Measurements from ENCODE around the gene SEPTIN10.
A peak's percentile ranks its signal among the peaks of the same experiment; 100 is the strongest.

SEPTIN10 gene

DNA sequence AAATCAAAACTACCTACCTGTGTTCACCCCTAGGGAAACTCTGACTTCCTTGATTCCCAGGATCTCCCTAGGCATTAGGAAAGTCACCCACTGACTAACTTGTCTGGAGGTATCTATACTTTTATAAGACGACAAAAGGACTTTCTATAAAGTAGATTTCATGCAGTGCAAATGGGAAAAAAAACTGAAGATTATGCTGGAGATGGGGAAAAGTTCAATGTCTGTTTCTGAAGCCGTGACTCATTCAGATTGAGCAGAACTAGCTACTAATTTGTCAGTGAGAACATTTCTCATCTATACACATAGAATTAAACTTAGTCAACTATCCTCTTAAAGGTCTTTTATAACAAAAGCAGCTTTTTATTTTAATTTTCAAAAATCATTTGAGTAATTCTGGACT, 6.0 kb downstream of the SEPTIN10 start (continued):
- TF ChIP-seq POU6F1 (CRISPR knock-in tag; IDR thresholded peaks at IDR 0.05; ENCODE audit: borderline replicate concordance, low read depth) (no peak), OSR1 (CRISPR knock-in tag; IDR thresholded peaks at IDR 0.05) (no peak)
- TF ChIP-seq, protein P1, sequence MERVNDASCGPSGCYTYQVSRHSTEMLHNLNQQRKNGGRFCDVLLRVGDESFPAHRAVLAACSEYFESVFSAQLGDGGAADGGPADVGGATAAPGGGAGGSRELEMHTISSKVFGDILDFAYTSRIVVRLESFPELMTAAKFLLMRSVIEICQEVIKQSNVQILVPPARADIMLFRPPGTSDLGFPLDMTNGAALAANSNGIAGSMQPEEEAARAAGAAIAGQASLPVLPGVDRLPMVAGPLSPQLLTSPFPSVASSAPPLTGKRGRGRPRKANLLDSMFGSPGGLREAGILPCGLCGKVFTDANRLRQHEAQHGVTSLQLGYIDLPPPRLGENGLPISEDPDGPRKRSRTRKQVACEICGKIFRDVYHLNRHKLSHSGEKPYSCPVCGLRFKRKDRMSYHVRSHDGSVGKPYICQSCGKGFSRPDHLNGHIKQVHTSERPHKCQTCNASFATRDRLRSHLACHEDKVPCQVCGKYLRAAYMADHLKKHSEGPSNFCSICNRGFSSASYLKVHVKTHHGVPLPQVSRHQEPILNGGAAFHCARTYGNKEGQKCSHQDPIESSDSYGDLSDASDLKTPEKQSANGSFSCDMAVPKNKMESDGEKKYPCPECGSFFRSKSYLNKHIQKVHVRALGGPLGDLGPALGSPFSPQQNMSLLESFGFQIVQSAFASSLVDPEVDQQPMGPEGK (CRISPR knock-in tag; IDR thresholded peaks at IDR 0.05; ENCODE audit: borderline replicate concordance) = no peak

DNA sequence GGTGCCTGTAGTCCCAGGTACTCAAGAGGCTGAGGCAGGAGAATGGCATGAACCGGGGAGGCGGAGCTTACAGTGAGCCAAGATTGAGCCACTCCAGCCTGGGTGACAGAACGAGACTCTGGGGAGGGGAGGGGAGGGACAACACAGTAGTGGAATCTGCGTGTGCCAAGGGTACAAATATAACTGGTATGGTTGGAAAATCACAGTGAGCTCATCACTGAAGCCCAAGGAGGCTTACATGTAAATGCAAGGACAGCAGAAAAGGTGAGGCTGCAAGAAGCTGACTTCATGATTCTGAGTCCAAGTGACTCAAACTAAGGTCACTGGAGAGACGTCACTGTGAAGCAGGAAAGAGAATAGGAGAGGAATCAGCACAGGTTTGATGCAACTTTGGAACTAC, 9.2 kb downstream of the SEPTIN10 start:
- TF ChIP-seq ESRRG (CRISPR knock-in tag; IDR thresholded peaks at IDR 0.05) (no peak), ZC3H10 (CRISPR knock-in tag; IDR thresholded peaks at IDR 0.05) (no peak), ZNF70 (CRISPR knock-in tag; IDR thresholded peaks at IDR 0.05) (no peak), ZNF8 (CRISPR knock-in tag; IDR thresholded peaks at IDR 0.05) (no peak), ZNF565 (CRISPR knock-in tag; conservative IDR thresholded peaks at IDR 0.05; ENCODE audit: low read depth) (no peak), BACH2 (CRISPR knock-in tag; IDR thresholded peaks at IDR 0.05; ENCODE audit: borderline replicate concordance) (no peak), ZFP3 (CRISPR knock-in tag; IDR thresholded peaks at IDR 0.05) (no peak), GLIS3 (CRISPR knock-in tag; IDR thresholded peaks at IDR 0.05) (no peak)
- TF ChIP-seq, protein P2, sequence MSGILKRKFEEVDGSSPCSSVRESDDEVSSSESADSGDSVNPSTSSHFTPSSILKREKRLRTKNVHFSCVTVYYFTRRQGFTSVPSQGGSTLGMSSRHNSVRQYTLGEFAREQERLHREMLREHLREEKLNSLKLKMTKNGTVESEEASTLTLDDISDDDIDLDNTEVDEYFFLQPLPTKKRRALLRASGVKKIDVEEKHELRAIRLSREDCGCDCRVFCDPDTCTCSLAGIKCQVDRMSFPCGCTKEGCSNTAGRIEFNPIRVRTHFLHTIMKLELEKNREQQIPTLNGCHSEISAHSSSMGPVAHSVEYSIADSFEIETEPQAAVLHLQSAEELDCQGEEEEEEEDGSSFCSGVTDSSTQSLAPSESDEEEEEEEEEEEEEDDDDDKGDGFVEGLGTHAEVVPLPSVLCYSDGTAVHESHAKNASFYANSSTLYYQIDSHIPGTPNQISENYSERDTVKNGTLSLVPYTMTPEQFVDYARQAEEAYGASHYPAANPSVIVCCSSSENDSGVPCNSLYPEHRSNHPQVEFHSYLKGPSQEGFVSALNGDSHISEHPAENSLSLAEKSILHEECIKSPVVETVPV (CRISPR knock-in tag; IDR thresholded peaks at IDR 0.05) = no peak
- ATAC-seq = peak; percentile 12; the same call in 1 of the 3 replicates

DNA sequence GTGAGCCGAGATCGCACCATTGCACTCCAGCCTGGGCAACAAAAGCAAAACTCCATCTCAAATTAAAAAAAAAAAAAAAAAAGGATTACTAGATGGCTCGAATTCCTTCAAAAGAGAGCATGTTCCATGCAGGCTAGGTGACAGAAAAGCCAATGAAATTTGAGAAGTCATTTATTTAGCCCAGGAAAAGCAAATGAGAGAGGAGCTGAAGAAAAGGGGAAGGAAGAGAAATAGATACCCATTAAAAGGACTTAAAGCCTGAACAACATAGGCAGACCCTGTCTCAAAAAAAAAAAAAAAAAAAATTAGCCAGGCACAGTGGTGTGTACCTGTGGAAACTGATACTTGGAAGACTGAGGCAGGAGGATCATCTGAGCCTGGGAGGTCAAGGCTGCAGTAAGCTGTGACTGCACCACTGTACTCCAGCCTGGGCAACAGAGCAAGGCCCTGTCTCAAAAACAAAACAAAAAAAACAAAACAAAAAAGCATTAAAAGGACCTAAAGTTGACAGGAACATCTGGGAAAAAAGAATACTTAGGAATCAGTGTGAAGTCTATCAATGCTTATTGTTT, 11.1 kb downstream of the SEPTIN10 start:
- no peak for ATAC-seq
- TF ChIP-seq CREB5 (CRISPR knock-in tag; IDR thresholded peaks at IDR 0.05; ENCODE audit: low read depth) = no peak
- no peak for TF ChIP-seq BACH2 (CRISPR knock-in tag; IDR thresholded peaks at IDR 0.05; ENCODE audit: borderline replicate concordance)
- no peak for TF ChIP-seq RARB (CRISPR knock-in tag; IDR thresholded peaks at IDR 0.05)
- TF ChIP-seq, protein P1 (CRISPR knock-in tag; IDR thresholded peaks at IDR 0.05; ENCODE audit: borderline replicate concordance) = no peak
- no peak for TF ChIP-seq POU6F1 (CRISPR knock-in tag; IDR thresholded peaks at IDR 0.05; ENCODE audit: borderline replicate concordance, low read depth)
- TF ChIP-seq TCF4 (CRISPR knock-in tag; IDR thresholded peaks at IDR 0.05; ENCODE audit: borderline replicate concordance) = no peak
- no peak for TF ChIP-seq TSHZ2 (CRISPR knock-in tag; IDR thresholded peaks at IDR 0.05)
- TF ChIP-seq ISL1 (CRISPR knock-in tag; IDR thresholded peaks at IDR 0.05) = no peak
- TF ChIP-seq ZFP3 (CRISPR knock-in tag; IDR thresholded peaks at IDR 0.05) = no peak
- TF ChIP-seq PPARA (CRISPR knock-in tag; IDR thresholded peaks at IDR 0.05; ENCODE audit: borderline replicate concordance) = no peak
- no peak for TF ChIP-seq CSDC2 (CRISPR knock-in tag; IDR thresholded peaks at IDR 0.05)
- TF ChIP-seq GLIS3 (CRISPR knock-in tag; IDR thresholded peaks at IDR 0.05) = no peak
- TF ChIP-seq TOX (CRISPR knock-in tag; IDR thresholded peaks at IDR 0.05; ENCODE audit: borderline replicate concordance) = no peak
- no peak for TF ChIP-seq ZNF8 (CRISPR knock-in tag; IDR thresholded peaks at IDR 0.05)
- no peak for TF ChIP-seq OSR1 (CRISPR knock-in tag; IDR thresholded peaks at IDR 0.05)
- no peak for TF ChIP-seq ZC3H10 (CRISPR knock-in tag; IDR thresholded peaks at IDR 0.05)
- no peak for TF ChIP-seq ESRRG (CRISPR knock-in tag; IDR thresholded peaks at IDR 0.05)
- TF ChIP-seq, protein P2 (CRISPR knock-in tag; IDR thresholded peaks at IDR 0.05) = no peak
